H1 (cell line): ENCODE data around the gene PPP2R3A. TPM values are rescaled to one million over a fixed set of nuclear protein-coding genes. Genes with fewer than 3 reads are reported as not detected.

Source experiments
- CTCF ChIA-PET: fragments of 300-600 bp; sonication (Branson Sonifier 250); formaldehyde crosslinking; loops from one replicate; lab custom pipeline; 2021; ENCODE audit not compliant: partially characterized antibody; lab: Charles Lee
- POLR2A ChIA-PET: fragments of 300-600 bp; sonication (Branson Sonifier 250); formaldehyde crosslinking; loops from one replicate; lab custom pipeline; 2021; ENCODE audit warnings: inconsistent platforms; ENCODE audit not compliant: partially characterized antibody; lab: Charles Lee
- DNase-seq, 2 experiments: peaks; one replicate each; pipeline versions ENCODE4 v3.0.0 to v3.0.0-alpha.2; 2010 to 2022; ENCODE audit warnings: low spot score in 2 of 2, low read depth in 1 of 2, mixed read lengths in 1 of 2
- FAIRE-seq: peaks from 2 replicates; lab custom pipeline; 2011; peaks lifted over from hg19 to GRCh38; lab: Jason Lieb, UNC
- H2AFZ ChIP-seq: 2 replicates; pipeline ENCODE4 v1.8.1; 2012; ENCODE audit warnings: low read length, inconsistent platforms
- H2AK5ac ChIP-seq: 2 replicates; pipeline ENCODE4 v1.6.1; 2013; ENCODE audit warnings: low read depth, low read length
- H2BK120ac ChIP-seq: replicated peaks from 2 replicates; pipeline ENCODE3; 2013; ENCODE audit warnings: low read depth, low read length, inconsistent platforms
- H2BK12ac ChIP-seq: 2 replicates; pipeline ENCODE4 v1.6.1; 2013; ENCODE audit warnings: low read depth, low read length
- H2BK15ac ChIP-seq: 2 replicates; pipeline ENCODE4 v1.6.1; 2013; ENCODE audit warnings: low read length
- H2BK20ac ChIP-seq: 2 replicates; pipeline ENCODE4 v1.6.1; 2013; ENCODE audit warnings: low read length
- H2BK5ac ChIP-seq: 2 replicates; pipeline ENCODE4 v1.6.1; 2013; ENCODE audit warnings: low read depth, low read length
- H3K14ac ChIP-seq: 2 replicates; pipeline ENCODE4 v1.6.1; 2013; ENCODE audit warnings: inconsistent platforms; ENCODE audit not compliant: insufficient read length
- H3K18ac ChIP-seq: 2 replicates; pipeline ENCODE4 v1.6.1; 2013; ENCODE audit warnings: low read length; ENCODE audit errors: extremely low read depth
- H3K23ac ChIP-seq: 2 replicates; pipeline ENCODE4 v1.6.1; 2013; ENCODE audit warnings: inconsistent platforms; ENCODE audit not compliant: insufficient read length
- H3K23me2 ChIP-seq: 2 replicates; pipeline ENCODE4 v1.6.1; 2013; ENCODE audit warnings: low read depth, low read length
- H3K27ac ChIP-seq: 2 replicates; pipeline ENCODE4 v1.6.1; 2011; ENCODE audit warnings: low read depth, low read length, inconsistent platforms
- H3K27me3 ChIP-seq, 4 experiments: replicated peaks in 1 of 4; 1 replicate in 1 of 4; 2 replicates in 3 of 4; pipeline versions ENCODE4 v1.6.1 to v1.8.1; 2011 to 2013; ENCODE audit warnings: low read length in 3 of 4, mild to moderate bottlenecking in 3 of 4, inconsistent platforms in 2 of 4, mixed read lengths in 2 of 4, moderate library complexity in 1 of 4; ENCODE audit not compliant: control insufficient read depth in 3 of 4, insufficient read depth in 3 of 4; ENCODE audit errors: extremely low read depth in 1 of 4
- H3K36me3 ChIP-seq, 4 experiments: 2 replicates each; pipeline versions ENCODE4 v1.6.1 to v1.8.1; 2011 to 2013; ENCODE audit warnings: mild to moderate bottlenecking in 4 of 4, low read length in 3 of 4, moderate library complexity in 2 of 4, control low read depth in 1 of 4, inconsistent platforms in 1 of 4; ENCODE audit not compliant: insufficient read depth in 4 of 4, control insufficient read depth in 2 of 4
- H3K4ac ChIP-seq: replicated peaks from 2 replicates; pipeline ENCODE3; 2013; ENCODE audit warnings: low read length, low read depth, mixed read lengths, inconsistent platforms; ENCODE audit not compliant: insufficient read length
- H3K4me1 ChIP-seq, 4 experiments: replicated peaks in 1 of 4; 1 replicate in 1 of 4; 2 replicates in 3 of 4; pipeline versions ENCODE4 v1.6.1 to v1.8.1; 2011 to 2013; ENCODE audit warnings: low read length in 3 of 4, inconsistent platforms in 2 of 4, mixed read lengths in 1 of 4; ENCODE audit not compliant: insufficient read depth in 4 of 4, control insufficient read depth in 3 of 4
- H3K4me2 ChIP-seq, 2 experiments: 2 replicates each; pipeline versions ENCODE4 v1.6.1 to v1.8.1; 2011 to 2013; ENCODE audit warnings: low read depth in 2 of 2, low read length in 2 of 2, control low read depth in 1 of 2, inconsistent platforms in 1 of 2, mild to moderate bottlenecking in 1 of 2; ENCODE audit not compliant: insufficient read depth in 1 of 2
- H3K4me3 ChIP-seq, 4 experiments: fragments of 200-600, 300-600 bp in 1 of 4; sonication (generic), shearing (Covaris generic), sonication (Bioruptor Twin) in 1 of 4; 2 replicates each; pipeline versions ENCODE4 v1.5.1 to v1.8.1; 2011 to 2016; ENCODE audit warnings: low read length in 4 of 4, low read depth in 3 of 4, control low read depth in 2 of 4, inconsistent platforms in 2 of 4, mild to moderate bottlenecking in 2 of 4, mixed read lengths in 1 of 4, moderate library complexity in 1 of 4; ENCODE audit not compliant: insufficient read depth in 2 of 4; ENCODE audit errors: extremely low read depth in 1 of 4
- H3K56ac ChIP-seq: replicated peaks from 2 replicates; pipeline ENCODE3; 2013; ENCODE audit warnings: low read depth, mild to moderate bottlenecking, mixed read lengths, low read length, inconsistent platforms; ENCODE audit not compliant: insufficient read length
- H3K79me1 ChIP-seq: 2 replicates; pipeline ENCODE4 v1.6.1; 2013; ENCODE audit warnings: low read depth, low read length, control low read depth
- H3K79me2 ChIP-seq, 2 experiments: 2 replicates each; pipeline versions ENCODE4 v1.6.1 to v1.8.1; 2012 to 2013; ENCODE audit warnings: low read length in 2 of 2, mild to moderate bottlenecking in 2 of 2, inconsistent platforms in 1 of 2; ENCODE audit not compliant: insufficient read depth in 2 of 2, control insufficient read depth in 1 of 2
- H3K9ac ChIP-seq, 4 experiments: replicated peaks in 1 of 4; 1 replicate in 1 of 4; 2 replicates in 3 of 4; pipeline versions ENCODE4 v1.6.1 to v1.8.1; 2011 to 2013; ENCODE audit warnings: low read depth in 3 of 4, low read length in 3 of 4, control low read depth in 2 of 4, mild to moderate bottlenecking in 2 of 4, moderate library complexity in 2 of 4, inconsistent platforms in 1 of 4; ENCODE audit errors: extremely low read depth in 1 of 4
- H3K9me3 ChIP-seq, 2 experiments: 2 replicates each; pipeline versions ENCODE4 v1.6.1 to v1.8.1; 2012 to 2013; ENCODE audit warnings: mild to moderate bottlenecking in 2 of 2, moderate library complexity in 2 of 2, control low read depth in 1 of 2, inconsistent platforms in 1 of 2, low read depth in 1 of 2, low read length in 1 of 2, mixed read lengths in 1 of 2; ENCODE audit not compliant: insufficient read depth in 2 of 2
- H4K20me1 ChIP-seq, 2 experiments: replicated peaks in 1 of 2; 2 replicates each; pipeline versions ENCODE3 to v1.8.1; 2011 to 2013; ENCODE audit warnings: inconsistent platforms in 2 of 2, low read length in 2 of 2, mild to moderate bottlenecking in 1 of 2; ENCODE audit not compliant: insufficient read depth in 2 of 2, control insufficient read depth in 1 of 2
- H4K5ac ChIP-seq: 2 replicates; pipeline ENCODE4 v1.6.1; 2013; ENCODE audit warnings: low read length, low read depth, mixed read lengths, inconsistent platforms; ENCODE audit not compliant: insufficient read length
- H4K8ac ChIP-seq: 2 replicates; pipeline ENCODE4 v1.8.0; 2013; ENCODE audit warnings: mild to moderate bottlenecking, moderate library complexity, low read length, inconsistent platforms; ENCODE audit not compliant: insufficient read depth; ENCODE audit errors: extremely low read depth
- H4K91ac ChIP-seq: replicated peaks from 2 replicates; pipeline ENCODE3; 2013; ENCODE audit warnings: low read length, mixed read lengths, inconsistent platforms; ENCODE audit not compliant: insufficient read length
- SIN3A ChIP-seq, 2 experiments: IDR thresholded peaks in 1 of 2; conservative IDR thresholded peaks in 1 of 2; 2 replicates each; pipeline ENCODE4 v1.6.1; 2011 to 2012; ENCODE audit warnings: low read length in 2 of 2, improper control_type of control experiment in 1 of 2, low read depth in 1 of 2, mild to moderate bottlenecking in 1 of 2
- SP1 ChIP-seq: IDR thresholded peaks from 2 replicates; pipeline ENCODE4 v1.6.1; 2011; ENCODE audit warnings: low read depth, low read length
- WGBS, 2 experiments: shearing (Covaris generic) in 1 of 2; methylation state at CpG; one replicate each; pipeline versions ENCODE4 v1.1.6 to v1.1.7; 2013 to 2015; ENCODE audit warnings: low lambda C conversion rate in 2 of 2, mixed read lengths in 2 of 2, inconsistent platforms in 1 of 2, low coverage in 1 of 2, missing lambda C conversion rate in 1 of 2; ENCODE audit not compliant: insufficient replicate concordance in 2 of 2, insufficient coverage in 1 of 2, insufficient read length in 1 of 2; ENCODE audit errors: extremely low coverage in 1 of 2, missing lambda C conversion rate in 1 of 2; 5-methylcytosine and 5-hydroxymethylcytosine counted together
- polyA plus RNA-seq, 7 experiments: library from polyadenylated mRNA; depleted of rRNA in 3 of 7; stranded (reverse) in 5 of 7; unstranded in 2 of 7; fragments of >200 nt in 5 of 7; fragments of 200-250 nt in 2 of 7; gene quantifications; 1 replicate in 5 of 7; 2 replicates in 1 of 7; 4 replicates in 1 of 7; pipeline versions ENCODE4 v1.2.1 to v1.2.3, GENCODE V29; 2011 to 2013; ENCODE audit warnings: missing spikeins in 2 of 7, mixed read lengths in 2 of 7
- total RNA-seq: library from RNA; stranded (reverse); fragmentation: NEBNext Ultra II Directional; extraction: Animal tissue kit (Norgen Biotek cat#: 25700); gene quantifications from 2 replicates; pipeline ENCODE4 v1.2.1, GENCODE V29; 2021

PPP2R3A gene
- total and polyA plus RNA-seq, 2 of the 8 experiments (the other 6 are each of a cell fraction or from before 2014, with no cell fraction given): 4.1 to 15.2 TPM

DNA sequence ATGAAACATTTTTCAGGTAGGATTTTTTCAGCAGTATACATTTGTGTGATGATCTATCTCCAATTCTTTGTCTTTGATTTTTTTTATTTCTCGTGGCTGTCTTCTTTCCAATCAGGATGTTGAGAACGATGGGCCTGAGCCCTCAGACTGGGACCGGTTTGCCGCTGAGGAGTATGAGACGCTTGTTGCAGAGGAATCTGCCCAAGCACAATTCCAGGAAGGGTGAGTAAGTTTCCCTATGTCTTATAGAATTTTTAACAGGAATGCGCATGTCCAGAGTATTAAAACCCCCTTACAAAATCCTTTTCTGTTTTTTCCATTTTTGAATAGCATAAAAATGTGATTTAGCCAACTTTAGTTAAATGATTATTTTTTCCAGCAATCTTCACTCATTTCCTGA, 140.6 kb downstream of the PPP2R3A start:
- no peak overlapping the region for H2AFZ ChIP-seq
- H2BK120ac ChIP-seq: no peak overlapping the region
- no peak overlapping the region for H3K9ac ChIP-seq
- FAIRE-seq (no peak), DNase-seq (no peak)
- CTCF ChIA-PET: no interaction called here
- H2BK5ac ChIP-seq: no peak overlapping the region
- no peaks in the 10 kb centered on the region for H3K27me3 ChIP-seq
- no peak overlapping the region for H2BK20ac ChIP-seq
- no peak overlapping the region for H3K23ac ChIP-seq
- H3K4me1 ChIP-seq: no peaks in the 10 kb centered on the region
- no peak overlapping the region for H3K4me3 ChIP-seq
- no peak overlapping the region for H4K5ac ChIP-seq
- H3K23me2 ChIP-seq: no peaks in the 10 kb centered on the region
- no peaks in the 10 kb centered on the region for H3K79me2 ChIP-seq
- H3K14ac ChIP-seq: no peak overlapping the region
- no peaks in the 10 kb centered on the region for H3K9me3 ChIP-seq
- POLR2A ChIA-PET: no interaction called here
- 87% methylated on average over 6 of the region's 6 CpGs; no CpG with 5 or more reads in 1 of the 2 experiments for WGBS, 2 experiments
- no peak overlapping the region for H2BK15ac ChIP-seq
- no peak overlapping the region for H3K27ac ChIP-seq
- no peak overlapping the region for H3K18ac ChIP-seq
- no peak overlapping the region for H4K91ac ChIP-seq
- peaks cover 0 to 10% (median under 1%) of the 10 kb centered on the region in 4 experiments; a peak in 2 of 8 replicates for H3K36me3 ChIP-seq
- no peaks in the 10 kb centered on the region for H4K20me1 ChIP-seq
- H3K56ac ChIP-seq: no peak overlapping the region
- no peak overlapping the region for H2AK5ac ChIP-seq
- no peak overlapping the region for H4K8ac ChIP-seq
- no peaks in the 10 kb centered on the region for H3K79me1 ChIP-seq
- no peak overlapping the region for H2BK12ac ChIP-seq
- no peak overlapping the region for H3K4ac ChIP-seq
- no peak overlapping the region for H3K4me2 ChIP-seq
- no peak for TF ChIP-seq SP1
- no peak for TF ChIP-seq SIN3A (conservative IDR thresholded peaks at IDR 0.05 in 1 of 2, IDR thresholded peaks at IDR 0.05 in 1 of 2; ENCODE audit: low read depth in 1 of 2, low read length in 2 of 2)
